HepG2 (cell line): ENCODE results near the gene CAMK2D. TPM values are rescaled to one million over a fixed set of nuclear protein-coding genes. Genes with fewer than 3 reads are reported as not detected.
A peak's percentile ranks its signal among the peaks of the same experiment; 100 is the strongest.

Source experiments
- ARNTL ChIP-seq: sonication (generic); formaldehyde crosslinking; IDR thresholded peaks from 2 replicates; pipeline ENCODE4 v1.4.0; 2020; ENCODE audit warnings: mild to moderate bottlenecking, missing genetic modification reagents
- BORCS8-MEF2B ChIP-seq: sonication (generic); formaldehyde crosslinking; IDR thresholded peaks from 2 replicates; pipeline ENCODE4 v1.8.0; 2022; ENCODE audit warnings: mild to moderate bottlenecking, missing genetic modification reagents
- FOXC1 ChIP-seq: sonication (generic); formaldehyde crosslinking; IDR thresholded peaks from 2 replicates; pipeline ENCODE4 v1.8.0; 2022; ENCODE audit warnings: mild to moderate bottlenecking, missing genetic modification reagents, borderline replicate concordance
- GTF2F1 ChIP-seq: fragments of 150-350 bp; IDR thresholded peaks from 2 replicates; pipeline ENCODE4 v1.6.1; 2014; ENCODE audit warnings: low read length
- KDM5B ChIP-seq: sonication (generic); formaldehyde crosslinking; IDR thresholded peaks from 2 replicates; pipeline ENCODE4 v1.4.0; 2020; ENCODE audit warnings: missing genetic modification reagents, mild to moderate bottlenecking, borderline replicate concordance
- NFKB2 ChIP-seq: sonication (generic); formaldehyde crosslinking; IDR thresholded peaks from 2 replicates; pipeline ENCODE4 v1.4.0; 2020; ENCODE audit warnings: missing genetic modification reagents, borderline replicate concordance
- SMYD3 ChIP-seq: sonication (generic); formaldehyde crosslinking; IDR thresholded peaks from 2 replicates; pipeline ENCODE4 v1.8.1; 2023; ENCODE audit warnings: mild to moderate bottlenecking, missing genetic modification reagents
- ZC3H4 ChIP-seq: sonication (generic); formaldehyde crosslinking; IDR thresholded peaks from 2 replicates; pipeline ENCODE4 v1.4.0; 2020; ENCODE audit warnings: missing genetic modification reagents, borderline replicate concordance
- ZNF160 ChIP-seq: sonication (generic); formaldehyde crosslinking; IDR thresholded peaks from 2 replicates; pipeline ENCODE4 v1.8.0; 2022; ENCODE audit warnings: mild to moderate bottlenecking, inconsistent platforms, missing genetic modification reagents
- ZNF24 ChIP-seq: fragments of 450-650 bp; IDR thresholded peaks from 2 replicates; pipeline ENCODE4 v1.6.1; 2017; ENCODE audit warnings: antibody characterized with exemption, mild to moderate bottlenecking
- ZNF282 ChIP-seq: fragments of 450-650 bp; IDR thresholded peaks from 2 replicates; pipeline ENCODE4 v1.6.1; 2018; ENCODE audit not compliant: partially characterized antibody
- polyA plus RNA-seq, 8 experiments: library from polyadenylated mRNA; depleted of rRNA in 3 of 8; stranded (reverse) in 7 of 8; unstranded in 1 of 8; fragments of >200 nt; fragmentation: Illumina TruSeq in 4 of 8; extraction: Trizol in 4 of 8; gene quantifications; 2 replicates each; pipeline versions ENCODE4 v1.2.1 to v1.2.3, GENCODE V29; 2011 to 2016; ENCODE audit warnings: low read depth in 4 of 8, missing spikeins in 1 of 8, mixed read lengths in 1 of 8; ENCODE audit not compliant: insufficient read depth in 1 of 8
- total RNA-seq, 5 experiments: library from RNA; depleted of rRNA; stranded (reverse); fragments of >200 nt; fragmentation: Illumina TruSeq; extraction: Trizol; gene quantifications; 2 replicates each; pipeline ENCODE4 v1.2.3, GENCODE V29; 2016; ENCODE audit warnings: low read depth in 1 of 5
- TF ChIP-seq, protein P1 (sequence below): sonication (generic); formaldehyde crosslinking; IDR thresholded peaks from 2 replicates; pipeline ENCODE4 v1.4.0; 2020; ENCODE audit warnings: mild to moderate bottlenecking, low read depth, missing genetic modification reagents
- TF ChIP-seq, protein P2 (sequence below): sonication (generic); formaldehyde crosslinking; IDR thresholded peaks from 2 replicates; pipeline ENCODE4 v1.9.0; 2021; ENCODE audit warnings: missing genetic modification reagents, borderline replicate concordance
- TF ChIP-seq, protein P3 (sequence below): sonication (generic); formaldehyde crosslinking; IDR thresholded peaks from 2 replicates; pipeline ENCODE4 v1.5.1; 2020; ENCODE audit warnings: mild to moderate bottlenecking, missing genetic modification reagents
- TF ChIP-seq, protein P4 (sequence below): sonication (generic); formaldehyde crosslinking; IDR thresholded peaks from 2 replicates; pipeline ENCODE4 v1.4.0; 2020; ENCODE audit warnings: mild to moderate bottlenecking, missing genetic modification reagents, borderline replicate concordance

Gene CAMK2D
- total and polyA plus RNA-seq, 2 of the 13 experiments (the other 11 are each of a cell fraction or from before 2014, with no cell fraction given), result 18.0 to 65.4 TPM

DNA sequence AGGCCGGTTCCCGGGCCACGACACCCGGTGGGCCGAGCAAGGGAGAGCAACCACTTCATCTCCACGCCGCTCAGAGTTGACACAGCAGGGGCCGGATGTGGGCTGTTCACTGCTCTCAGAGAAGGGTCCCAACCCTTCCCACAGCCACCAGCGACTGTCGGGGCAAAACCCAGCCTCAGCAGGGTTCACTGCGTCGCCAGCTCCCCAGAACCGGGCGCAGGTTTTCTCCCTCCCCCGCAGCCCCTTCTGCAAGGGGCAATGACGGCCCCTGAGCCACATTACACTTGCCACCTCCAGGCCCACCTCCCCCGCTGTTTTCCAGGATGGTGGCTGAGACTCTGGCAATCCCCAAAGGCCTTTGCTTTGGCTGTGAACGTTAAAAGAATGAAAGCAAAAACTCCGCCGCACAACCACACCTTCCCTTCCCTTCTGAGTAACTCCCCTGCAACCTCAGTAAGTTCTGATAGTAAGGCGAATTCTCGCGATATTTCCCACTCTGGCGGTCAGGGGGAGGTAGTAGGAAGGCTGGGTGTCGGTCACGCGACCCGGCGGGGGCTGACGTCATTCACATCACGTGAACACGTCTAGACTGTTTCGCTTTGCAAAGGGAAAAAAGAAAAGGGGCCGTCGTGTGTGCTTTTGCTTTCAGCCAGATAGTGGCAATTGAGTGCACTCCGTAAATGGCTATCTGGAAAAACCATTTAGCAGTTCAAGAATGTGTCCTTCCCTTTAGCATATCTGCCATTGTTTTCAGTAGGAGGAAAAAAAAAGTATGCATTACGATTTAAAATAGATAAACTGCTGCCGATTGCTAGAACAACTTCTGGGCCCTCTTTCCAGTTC lies 869 bp upstream of the CAMK2D start (continued):
- TF ChIP-seq ZC3H4 (CRISPR knock-in tag), result no peak
- TF ChIP-seq GTF2F1, result no peak
- TF ChIP-seq NFKB2 (CRISPR knock-in tag), result no peak; the same call in none of the 2 replicates
- TF ChIP-seq, protein P1, sequence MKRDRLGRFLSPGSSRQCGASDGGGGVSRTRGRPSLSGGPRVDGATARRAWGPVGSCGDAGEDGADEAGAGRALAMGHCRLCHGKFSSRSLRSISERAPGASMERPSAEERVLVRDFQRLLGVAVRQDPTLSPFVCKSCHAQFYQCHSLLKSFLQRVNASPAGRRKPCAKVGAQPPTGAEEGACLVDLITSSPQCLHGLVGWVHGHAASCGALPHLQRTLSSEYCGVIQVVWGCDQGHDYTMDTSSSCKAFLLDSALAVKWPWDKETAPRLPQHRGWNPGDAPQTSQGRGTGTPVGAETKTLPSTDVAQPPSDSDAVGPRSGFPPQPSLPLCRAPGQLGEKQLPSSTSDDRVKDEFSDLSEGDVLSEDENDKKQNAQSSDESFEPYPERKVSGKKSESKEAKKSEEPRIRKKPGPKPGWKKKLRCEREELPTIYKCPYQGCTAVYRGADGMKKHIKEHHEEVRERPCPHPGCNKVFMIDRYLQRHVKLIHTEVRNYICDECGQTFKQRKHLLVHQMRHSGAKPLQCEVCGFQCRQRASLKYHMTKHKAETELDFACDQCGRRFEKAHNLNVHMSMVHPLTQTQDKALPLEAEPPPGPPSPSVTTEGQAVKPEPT (CRISPR knock-in tag), result no peak
- TF ChIP-seq, protein P2, sequence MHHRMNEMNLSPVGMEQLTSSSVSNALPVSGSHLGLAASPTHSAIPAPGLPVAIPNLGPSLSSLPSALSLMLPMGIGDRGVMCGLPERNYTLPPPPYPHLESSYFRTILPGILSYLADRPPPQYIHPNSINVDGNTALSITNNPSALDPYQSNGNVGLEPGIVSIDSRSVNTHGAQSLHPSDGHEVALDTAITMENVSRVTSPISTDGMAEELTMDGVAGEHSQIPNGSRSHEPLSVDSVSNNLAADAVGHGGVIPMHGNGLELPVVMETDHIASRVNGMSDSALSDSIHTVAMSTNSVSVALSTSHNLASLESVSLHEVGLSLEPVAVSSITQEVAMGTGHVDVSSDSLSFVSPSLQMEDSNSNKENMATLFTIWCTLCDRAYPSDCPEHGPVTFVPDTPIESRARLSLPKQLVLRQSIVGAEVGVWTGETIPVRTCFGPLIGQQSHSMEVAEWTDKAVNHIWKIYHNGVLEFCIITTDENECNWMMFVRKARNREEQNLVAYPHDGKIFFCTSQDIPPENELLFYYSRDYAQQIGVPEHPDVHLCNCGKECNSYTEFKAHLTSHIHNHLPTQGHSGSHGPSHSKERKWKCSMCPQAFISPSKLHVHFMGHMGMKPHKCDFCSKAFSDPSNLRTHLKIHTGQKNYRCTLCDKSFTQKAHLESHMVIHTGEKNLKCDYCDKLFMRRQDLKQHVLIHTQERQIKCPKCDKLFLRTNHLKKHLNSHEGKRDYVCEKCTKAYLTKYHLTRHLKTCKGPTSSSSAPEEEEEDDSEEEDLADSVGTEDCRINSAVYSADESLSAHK (CRISPR knock-in tag), result no peak
- TF ChIP-seq BORCS8-MEF2B (CRISPR knock-in tag), result peak; percentile 45; the same call in 1 of the 2 replicates
- TF ChIP-seq, protein P3, sequence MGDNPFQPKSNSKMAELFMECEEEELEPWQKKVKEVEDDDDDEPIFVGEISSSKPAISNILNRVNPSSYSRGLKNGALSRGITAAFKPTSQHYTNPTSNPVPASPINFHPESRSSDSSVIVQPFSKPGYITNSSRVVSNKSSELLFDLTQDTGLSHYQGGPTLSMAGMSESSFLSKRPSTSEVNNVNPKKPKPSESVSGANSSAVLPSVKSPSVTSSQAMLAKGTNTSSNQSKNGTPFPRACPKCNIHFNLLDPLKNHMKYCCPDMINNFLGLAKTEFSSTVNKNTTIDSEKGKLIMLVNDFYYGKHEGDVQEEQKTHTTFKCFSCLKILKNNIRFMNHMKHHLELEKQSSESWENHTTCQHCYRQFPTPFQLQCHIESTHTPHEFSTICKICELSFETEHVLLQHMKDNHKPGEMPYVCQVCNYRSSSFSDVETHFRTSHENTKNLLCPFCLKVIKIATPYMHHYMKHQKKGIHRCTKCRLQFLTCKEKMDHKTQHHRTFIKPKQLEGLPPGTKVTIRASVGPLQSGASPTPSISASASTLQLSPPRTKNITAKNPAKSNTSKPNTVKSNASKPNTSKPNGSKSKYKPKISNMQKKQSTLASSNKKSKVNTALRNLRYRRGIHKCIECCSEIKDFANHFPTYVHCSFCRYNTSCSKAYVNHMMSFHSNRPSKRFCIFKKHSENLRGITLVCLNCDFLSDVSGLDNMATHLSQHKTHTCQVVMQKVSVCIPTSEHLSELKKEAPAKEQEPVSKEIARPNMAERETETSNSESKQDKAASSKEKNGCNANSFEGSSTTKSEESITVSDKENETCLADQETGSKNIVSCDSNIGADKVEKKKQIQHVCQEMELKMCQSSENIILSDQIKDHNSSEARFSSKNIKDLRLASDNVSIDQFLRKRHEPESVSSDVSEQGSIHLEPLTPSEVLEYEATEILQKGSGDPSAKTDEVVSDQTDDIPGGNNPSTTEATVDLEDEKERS (CRISPR knock-in tag), result peak; percentile 28; the same call in 1 of the 2 replicates
- TF ChIP-seq ZNF24, result no peak
- peak; percentile 69 for TF ChIP-seq ZNF160 (CRISPR knock-in tag)
- no peak for TF ChIP-seq SMYD3
- TF ChIP-seq ARNTL (CRISPR knock-in tag), result peak; percentile 74
- no peak for TF ChIP-seq ZNF282
- peak; percentile 72; the same call in 1 of the 2 replicates for TF ChIP-seq KDM5B
- peak; percentile 24; the same call in 1 of the 2 replicates for TF ChIP-seq FOXC1 (CRISPR knock-in tag)
- TF ChIP-seq, protein P4, sequence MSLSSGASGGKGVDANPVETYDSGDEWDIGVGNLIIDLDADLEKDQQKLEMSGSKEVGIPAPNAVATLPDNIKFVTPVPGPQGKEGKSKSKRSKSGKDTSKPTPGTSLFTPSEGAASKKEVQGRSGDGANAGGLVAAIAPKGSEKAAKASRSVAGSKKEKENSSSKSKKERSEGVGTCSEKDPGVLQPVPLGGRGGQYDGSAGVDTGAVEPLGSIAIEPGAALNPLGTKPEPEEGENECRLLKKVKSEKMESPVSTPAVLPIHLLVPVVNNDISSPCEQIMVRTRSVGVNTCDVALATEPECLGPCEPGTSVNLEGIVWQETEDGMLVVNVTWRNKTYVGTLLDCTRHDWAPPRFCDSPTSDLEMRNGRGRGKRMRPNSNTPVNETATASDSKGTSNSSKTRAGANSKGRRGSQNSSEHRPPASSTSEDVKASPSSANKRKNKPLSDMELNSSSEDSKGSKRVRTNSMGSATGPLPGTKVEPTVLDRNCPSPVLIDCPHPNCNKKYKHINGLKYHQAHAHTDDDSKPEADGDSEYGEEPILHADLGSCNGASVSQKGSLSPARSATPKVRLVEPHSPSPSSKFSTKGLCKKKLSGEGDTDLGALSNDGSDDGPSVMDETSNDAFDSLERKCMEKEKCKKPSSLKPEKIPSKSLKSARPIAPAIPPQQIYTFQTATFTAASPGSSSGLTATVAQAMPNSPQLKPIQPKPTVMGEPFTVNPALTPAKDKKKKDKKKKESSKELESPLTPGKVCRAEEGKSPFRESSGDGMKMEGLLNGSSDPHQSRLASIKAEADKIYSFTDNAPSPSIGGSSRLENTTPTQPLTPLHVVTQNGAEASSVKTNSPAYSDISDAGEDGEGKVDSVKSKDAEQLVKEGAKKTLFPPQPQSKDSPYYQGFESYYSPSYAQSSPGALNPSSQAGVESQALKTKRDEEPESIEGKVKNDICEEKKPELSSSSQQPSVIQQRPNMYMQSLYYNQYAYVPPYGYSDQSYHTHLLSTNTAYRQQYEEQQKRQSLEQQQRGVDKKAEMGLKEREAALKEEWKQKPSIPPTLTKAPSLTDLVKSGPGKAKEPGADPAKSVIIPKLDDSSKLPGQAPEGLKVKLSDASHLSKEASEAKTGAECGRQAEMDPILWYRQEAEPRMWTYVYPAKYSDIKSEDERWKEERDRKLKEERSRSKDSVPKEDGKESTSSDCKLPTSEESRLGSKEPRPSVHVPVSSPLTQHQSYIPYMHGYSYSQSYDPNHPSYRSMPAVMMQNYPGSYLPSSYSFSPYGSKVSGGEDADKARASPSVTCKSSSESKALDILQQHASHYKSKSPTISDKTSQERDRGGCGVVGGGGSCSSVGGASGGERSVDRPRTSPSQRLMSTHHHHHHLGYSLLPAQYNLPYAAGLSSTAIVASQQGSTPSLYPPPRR, result 0 out of 2 replicates have a peak, but pooled peaks have one; percentile 10
